Measurements from ENCODE around the gene IFITM2.
"Not testable (repeated sequence)": the region's sequence is repeated elsewhere in the genome, so short reads cannot be mapped to it uniquely, and the experiment has no call there.

Gene IFITM2

DNA sequence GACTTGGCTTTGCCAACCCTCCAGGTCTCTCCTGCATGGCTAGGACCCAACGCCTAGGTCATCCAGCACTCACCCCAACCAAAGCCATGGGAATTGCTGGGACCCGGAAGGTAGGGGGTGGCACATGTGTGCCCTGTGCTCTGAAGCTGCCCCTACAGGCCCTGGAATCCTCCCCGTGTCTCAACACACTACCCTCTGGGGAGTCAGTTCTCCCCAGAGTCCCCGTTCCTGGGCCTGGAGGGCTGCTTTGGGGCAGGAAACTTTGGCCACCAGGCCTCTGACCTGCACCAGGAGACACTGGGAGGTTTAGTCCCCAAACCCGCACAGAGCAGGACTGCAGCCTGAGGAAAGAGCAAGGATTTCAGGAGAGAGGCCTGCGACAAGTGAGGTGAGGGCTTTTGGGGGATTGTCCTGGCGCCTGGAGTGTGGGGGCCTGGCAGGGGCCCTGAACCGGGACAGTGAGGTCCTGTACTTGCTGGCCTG is 5.7 kb downstream of the IFITM2 start:
- Histone ChIP-seq H3K4me1 (ENCODE audit: control insufficient read depth in 1 of 2, insufficient read depth in 2 of 2, low read length in 2 of 2) (peaks cover 11% of the 10 kb centered on the region in 2 experiments), H3K23ac (ENCODE audit: low read length) (no peak overlapping the region), H4K8ac (ENCODE audit: low read depth, low read length) (peak overlapping the region; percentile 81), H3K4me3 (ENCODE audit: low read depth, low read length) (peak overlapping the region; percentile 2), H2AFZ (ENCODE audit: insufficient read depth, low read length, poor library complexity) (peak overlapping the region; percentile 71), H3K9ac (ENCODE audit: low read length) (no peak overlapping the region), H3K27me3 (ENCODE audit: insufficient read depth, low read length) (peaks cover 4% of the 10 kb centered on the region), H3K14ac (ENCODE audit: low read length) (peak overlapping the region; percentile 60), H2BK12ac (ENCODE audit: low read length) (peak overlapping the region; percentile 92), H3K27ac (ENCODE audit: low read depth, low read length) (peak overlapping the region; percentile 36), H4K91ac (ENCODE audit: low read depth, low read length) (peak overlapping the region; percentile 81), H3K9me3 (ENCODE audit: insufficient read depth, low read depth, low read length) (peaks cover 1% of the 10 kb centered on the region), H2BK120ac (ENCODE audit: insufficient read depth, low read length, poor library complexity) (peak overlapping the region; percentile 68), H3K4ac (ENCODE audit: low read depth, low read length) (peak overlapping the region; percentile 56), H2BK5ac (ENCODE audit: low read depth, low read length, poor library complexity) (peak overlapping the region; percentile 46), H4K12ac (ENCODE audit: low read depth, low read length) (peak overlapping the region; percentile 77), H3K79me2 (ENCODE audit: control insufficient read depth, insufficient read depth, low read length, poor library complexity) (peaks cover 2% of the 10 kb centered on the region), H2AK5ac (ENCODE audit: low read length) (peak overlapping the region; percentile 13), H3K18ac (ENCODE audit: low read length) (peak overlapping the region; percentile 89), H3K4me2 (ENCODE audit: low read length) (no peak overlapping the region), H3K36me3 (ENCODE audit: control insufficient read depth in 1 of 2, insufficient read depth in 2 of 2, low read length in 2 of 2) (no peaks in the 10 kb centered on the region), H3K79me1 (ENCODE audit: low read length) (peaks cover 6% of the 10 kb centered on the region)
- no peak for DNase-seq
- no CpG with 5 or more reads among the region's 8 CpGs for WGBS (ENCODE audit: extremely low coverage, insufficient coverage, insufficient read length)

- peaks cover 2% of the 10 kb centered on the region for H3K79me2 ChIP-seq (ENCODE audit: control insufficient read depth, insufficient read depth, low read length, poor library complexity)
- H3K79me1 ChIP-seq (ENCODE audit: low read length): peaks cover 6% of the 10 kb centered on the region
- DNase-seq: peak in 1 of 2 donors; percentile 33
- peak within 1 kb of the TSS; percentile 36 for H3K27ac ChIP-seq (ENCODE audit: low read depth, low read length)
- H3K14ac ChIP-seq (ENCODE audit: low read length): peak within 1 kb of the TSS; percentile 60
- no peak within 1 kb of the TSS for H3K23ac ChIP-seq (ENCODE audit: low read length)
- H3K9me3 ChIP-seq (ENCODE audit: insufficient read depth, low read depth, low read length): peaks cover 1% of the 10 kb centered on the region
- H2AK5ac ChIP-seq (ENCODE audit: low read length): peak within 1 kb of the TSS; percentile 13
- peak within 1 kb of the TSS; percentile 46 for H2BK5ac ChIP-seq (ENCODE audit: low read depth, low read length, poor library complexity)
- peak within 1 kb of the TSS; percentile 89 for H3K18ac ChIP-seq (ENCODE audit: low read length)
- no CpG with 5 or more reads among the region's 18 CpGs for WGBS (ENCODE audit: extremely low coverage, insufficient coverage, insufficient read length)
- H2BK120ac ChIP-seq (ENCODE audit: insufficient read depth, low read length, poor library complexity): peak within 1 kb of the TSS; percentile 68
- peaks cover 4% of the 10 kb centered on the region for H3K27me3 ChIP-seq (ENCODE audit: insufficient read depth, low read length)
- H3K4me3 ChIP-seq (ENCODE audit: low read depth, low read length): peak within 1 kb of the TSS; percentile 25
- peak within 1 kb of the TSS; percentile 61 for H3K4me2 ChIP-seq (ENCODE audit: low read length)
- H3K36me3 ChIP-seq (ENCODE audit: control insufficient read depth in 1 of 2, insufficient read depth in 2 of 2, low read length in 2 of 2): no peaks in the 10 kb centered on the region
- H2BK12ac ChIP-seq (ENCODE audit: low read length): peak within 1 kb of the TSS; percentile 92
- peaks cover 10 to 12% of the 10 kb centered on the region in 2 experiments for H3K4me1 ChIP-seq (ENCODE audit: control insufficient read depth in 1 of 2, insufficient read depth in 2 of 2, low read length in 2 of 2)
- peak within 1 kb of the TSS; percentile 71 for H2AFZ ChIP-seq (ENCODE audit: insufficient read depth, low read length, poor library complexity)
- H4K8ac ChIP-seq (ENCODE audit: low read depth, low read length): peak within 1 kb of the TSS; percentile 81
- peak within 1 kb of the TSS; percentile 77 for H4K12ac ChIP-seq (ENCODE audit: low read depth, low read length)
- peak within 1 kb of the TSS; percentile 42 for H3K9ac ChIP-seq (ENCODE audit: low read length)
- peak within 1 kb of the TSS; percentile 56 for H3K4ac ChIP-seq (ENCODE audit: low read depth, low read length)
- H4K91ac ChIP-seq (ENCODE audit: low read depth, low read length): peak within 1 kb of the TSS; percentile 81
Measured at GRCh38 chr11:313787-314553, 6.4 kb downstream of the IFITM2 start, which contains the start of gene IFITM1. IFITM1 (plus strand) TSS chr11:314040; CDS start chr11:314171, 131 bp downstream.

- H3K18ac ChIP-seq (ENCODE audit: low read length); DNase-seq; H3K4me2 ChIP-seq (ENCODE audit: low read length); H4K8ac ChIP-seq (ENCODE audit: low read depth, low read length); H3K36me3 ChIP-seq (ENCODE audit: control insufficient read depth in 1 of 2, insufficient read depth in 2 of 2, low read length in 2 of 2); H3K4ac ChIP-seq (ENCODE audit: low read depth, low read length); H2AK5ac ChIP-seq (ENCODE audit: low read length); H2BK120ac ChIP-seq (ENCODE audit: insufficient read depth, low read length, poor library complexity); H3K9me3 ChIP-seq (ENCODE audit: insufficient read depth, low read depth, low read length); H3K79me1 ChIP-seq (ENCODE audit: low read length); H2AFZ ChIP-seq (ENCODE audit: insufficient read depth, low read length, poor library complexity); H4K91ac ChIP-seq (ENCODE audit: low read depth, low read length); H3K27me3 ChIP-seq (ENCODE audit: insufficient read depth, low read length); H3K14ac ChIP-seq (ENCODE audit: low read length); H3K79me2 ChIP-seq (ENCODE audit: control insufficient read depth, insufficient read depth, low read length, poor library complexity); H4K12ac ChIP-seq (ENCODE audit: low read depth, low read length); H2BK5ac ChIP-seq (ENCODE audit: low read depth, low read length, poor library complexity); H3K23ac ChIP-seq (ENCODE audit: low read length); H3K27ac ChIP-seq (ENCODE audit: low read depth, low read length); H3K9ac ChIP-seq (ENCODE audit: low read length); H3K4me3 ChIP-seq (ENCODE audit: low read depth, low read length); H2BK12ac ChIP-seq (ENCODE audit: low read length): not testable (repeated sequence)
- WGBS (ENCODE audit: extremely low coverage, insufficient coverage, insufficient read length): no CpG with 5 or more reads among the region's 6 CpGs
- H3K4me1 ChIP-seq (ENCODE audit: control insufficient read depth in 1 of 2, insufficient read depth in 2 of 2, low read length in 2 of 2): peaks cover 11 to 13% of the 10 kb centered on the region in 2 experiments
Measured at GRCh38 chr11:314554-314875, 6.9 kb downstream of the IFITM2 start.

GRCh38 chr11:315051-315481 is 7.5 kb downstream of the IFITM2 start:
- H3K4me1 ChIP-seq (ENCODE audit: control insufficient read depth in 1 of 2, insufficient read depth in 2 of 2, low read length in 2 of 2): peaks cover 12 to 13% of the 10 kb centered on the region in 2 experiments
- H3K27ac ChIP-seq (ENCODE audit: low read depth, low read length): no peak overlapping the region
- peak overlapping the region; percentile 3 for H3K4me3 ChIP-seq (ENCODE audit: low read depth, low read length)
- H3K79me2 ChIP-seq (ENCODE audit: control insufficient read depth, insufficient read depth, low read length, poor library complexity): peaks cover 4% of the 10 kb centered on the region
- H4K91ac ChIP-seq (ENCODE audit: low read depth, low read length): no peak overlapping the region
- H3K9me3 ChIP-seq (ENCODE audit: insufficient read depth, low read depth, low read length): peaks cover 1% of the 10 kb centered on the region
- H3K27me3 ChIP-seq (ENCODE audit: insufficient read depth, low read length): peaks cover 4% of the 10 kb centered on the region
- no CpG with 5 or more reads among the region's 9 CpGs for WGBS (ENCODE audit: extremely low coverage, insufficient coverage, insufficient read length)
- H3K4me2 ChIP-seq (ENCODE audit: low read length): no peak overlapping the region
- H2BK5ac ChIP-seq (ENCODE audit: low read depth, low read length, poor library complexity): no peak overlapping the region
- no peak overlapping the region for H2AFZ ChIP-seq (ENCODE audit: insufficient read depth, low read length, poor library complexity)
- no peak overlapping the region for H3K23ac ChIP-seq (ENCODE audit: low read length)
- H2AK5ac ChIP-seq (ENCODE audit: low read length): no peak overlapping the region
- H3K14ac ChIP-seq (ENCODE audit: low read length): no peak overlapping the region
- no peak overlapping the region for H4K12ac ChIP-seq (ENCODE audit: low read depth, low read length)
- H3K79me1 ChIP-seq (ENCODE audit: low read length): peaks cover 6% of the 10 kb centered on the region
- no peak overlapping the region for H3K9ac ChIP-seq (ENCODE audit: low read length)
- no peak overlapping the region for H2BK120ac ChIP-seq (ENCODE audit: insufficient read depth, low read length, poor library complexity)
- H3K18ac ChIP-seq (ENCODE audit: low read length): no peak overlapping the region
- no peak for DNase-seq
- H4K8ac ChIP-seq (ENCODE audit: low read depth, low read length): no peak overlapping the region
- H2BK12ac ChIP-seq (ENCODE audit: low read length): no peak overlapping the region
- H3K36me3 ChIP-seq (ENCODE audit: control insufficient read depth in 1 of 2, insufficient read depth in 2 of 2, low read length in 2 of 2): no peaks in the 10 kb centered on the region
- no peak overlapping the region for H3K4ac ChIP-seq (ENCODE audit: low read depth, low read length)

All from trophoblast cell (in vitro differentiated cells and primary cell).